ENCODE data around the gene CNOT6L. TPM values are rescaled to one million over a fixed set of nuclear protein-coding genes. Genes with fewer than 3 reads are reported as not detected.
"Not testable (repeated sequence)": the region's sequence is repeated elsewhere in the genome, so short reads cannot be mapped to it uniquely, and the experiment has no call there.

The CNOT6L gene
- total RNA-seq, 1 donor from 2014 or later, result 22.1 TPM

GRCh38 chr4:77740480-77740879 is 78.7 kb downstream of the CNOT6L start:
- no peak for DNase-seq (ENCODE audit: extremely low spot score in 2 of 2)
- intact Hi-C loops (cut with DNase I), result no loop called here
- TF ChIP-seq POLR2A (IDR thresholded peaks at IDR 0.05) (no peak), POLR2AphosphoS5 (IDR thresholded peaks at IDR 0.05; ENCODE audit: insufficient read depth in 1 of 2, low read depth in 1 of 2) (no peak), CTCF (IDR thresholded peaks at IDR 0.05) (no peak)
- Histone ChIP-seq H3K27ac (no peak overlapping the region), H3K4me3 (no peak overlapping the region), H3K27me3 (no peaks in the 10 kb centered on the region), H3K36me3 (peaks cover 0 to 8% of the 10 kb centered on the region in 2 donors), H3K9me3 (no peaks in the 10 kb centered on the region), H3K4me1 (no peaks in the 10 kb centered on the region)

GRCh38 chr4:77734928-77735327 is 84.2 kb downstream of the CNOT6L start:
- no peak overlapping the region for H3K4me3 ChIP-seq
- DNase-seq (ENCODE audit: extremely low spot score in 2 of 2), result no peak
- TF ChIP-seq POLR2AphosphoS5 (IDR thresholded peaks at IDR 0.05; ENCODE audit: insufficient read depth in 1 of 2, low read depth in 1 of 2) (no peak), POLR2A (IDR thresholded peaks at IDR 0.05) (no peak), CTCF (IDR thresholded peaks at IDR 0.05) (no peak)
- no peaks in the 10 kb centered on the region for H3K9me3 ChIP-seq
- no peaks in the 10 kb centered on the region for H3K27me3 ChIP-seq
- peaks cover 0 to 6% of the 10 kb centered on the region in 2 donors for H3K36me3 ChIP-seq
- H3K27ac ChIP-seq, result no peak overlapping the region
- intact Hi-C loops (cut with DNase I), result no loop called here
- no peaks in the 10 kb centered on the region for H3K4me1 ChIP-seq

GRCh38 chr4:77731656-77732055 is 87.5 kb downstream of the CNOT6L start:
- Histone ChIP-seq H3K36me3 (peaks cover 0 to 19% of the 10 kb centered on the region in 2 donors), H3K4me1 (no peaks in the 10 kb centered on the region), H3K27me3 (no peaks in the 10 kb centered on the region), H3K4me3 (no peak overlapping the region), H3K27ac (no peak overlapping the region), H3K9me3 (no peaks in the 10 kb centered on the region)
- no peak for DNase-seq (ENCODE audit: extremely low spot score in 2 of 2)
- intact Hi-C loops (cut with DNase I), result no loop called here
- TF ChIP-seq POLR2AphosphoS5 (IDR thresholded peaks at IDR 0.05; ENCODE audit: insufficient read depth in 1 of 2, low read depth in 1 of 2) (no peak), CTCF (IDR thresholded peaks at IDR 0.05) (no peak), POLR2A (IDR thresholded peaks at IDR 0.05) (no peak)

- no peaks in the 10 kb centered on the region for H3K4me1 ChIP-seq
- H3K4me3 ChIP-seq, result no peak overlapping the region
- DNase-seq (ENCODE audit: extremely low spot score in 2 of 2), result no peak
- H3K27ac ChIP-seq, result no peak overlapping the region
- intact Hi-C loops (cut with DNase I), result no loop called here
- TF ChIP-seq CTCF (IDR thresholded peaks at IDR 0.05) (no peak), POLR2A (IDR thresholded peaks at IDR 0.05) (no peak), POLR2AphosphoS5 (IDR thresholded peaks at IDR 0.05; ENCODE audit: insufficient read depth in 1 of 2, low read depth in 1 of 2) (no peak)
- H3K9me3 ChIP-seq, result no peaks in the 10 kb centered on the region
- no peaks in the 10 kb centered on the region for H3K27me3 ChIP-seq
- peaks cover 0 to 35% of the 10 kb centered on the region in 2 donors for H3K36me3 ChIP-seq
These were observed 90.7 kb downstream of the CNOT6L start for GRCh38 chr4:77728420-77728819.

GRCh38 chr4:77721073-77721472 is 98.1 kb downstream of the CNOT6L start:
- intact Hi-C loops (cut with DNase I), result no loop called here
- Histone ChIP-seq H3K36me3 (peaks cover 0 to 16% of the 10 kb centered on the region in 2 donors), H3K27me3 (no peaks in the 10 kb centered on the region), H3K9me3 (no peaks in the 10 kb centered on the region), H3K27ac (no peak overlapping the region), H3K4me3 (no peak overlapping the region), H3K4me1 (no peaks in the 10 kb centered on the region)
- TF ChIP-seq POLR2AphosphoS5 (IDR thresholded peaks at IDR 0.05; ENCODE audit: insufficient read depth in 1 of 2, low read depth in 1 of 2) (no peak), CTCF (IDR thresholded peaks at IDR 0.05) (no peak), POLR2A (IDR thresholded peaks at IDR 0.05) (no peak)
- DNase-seq (ENCODE audit: extremely low spot score in 2 of 2), result no peak

GRCh38 chr4:77718500-77718899 is 100.7 kb downstream of the CNOT6L start:
- H3K4me1 ChIP-seq; intact Hi-C loops (cut with DNase I); H3K4me3 ChIP-seq; DNase-seq (ENCODE audit: extremely low spot score in 2 of 2); H3K27ac ChIP-seq; H3K36me3 ChIP-seq; H3K27me3 ChIP-seq; H3K9me3 ChIP-seq: not testable (repeated sequence)
